Measurements from ENCODE around the gene RHOD. TPM values are rescaled to one million over a fixed set of nuclear protein-coding genes. Genes with fewer than 3 reads are reported as not detected.
A peak's percentile ranks its signal among the peaks of the same experiment; 100 is the strongest.

Gene RHOD
- total RNA-seq, 1 donor from 2014 or later = 12.2 TPM

DNA sequence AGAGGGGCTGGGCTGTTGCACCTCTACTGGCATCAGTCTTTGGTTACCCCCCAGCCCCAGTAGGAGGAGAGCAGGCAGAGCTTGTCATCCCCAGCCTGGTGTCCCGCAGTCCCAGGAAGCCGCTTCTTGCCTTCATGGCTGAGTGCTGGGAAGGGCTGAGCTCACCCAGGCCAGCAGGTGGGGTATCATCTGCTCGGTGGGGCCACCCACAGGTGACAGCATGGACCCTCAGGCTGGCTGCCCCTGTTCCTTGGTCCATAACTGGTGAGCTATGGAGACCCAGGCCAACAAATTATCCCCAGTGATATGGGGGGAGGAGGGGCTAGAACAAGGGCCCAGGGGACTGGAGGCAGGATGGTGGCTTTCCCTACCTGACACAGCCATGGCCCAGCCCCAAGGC, 6.5 kb upstream of the RHOD start:
- TF ChIP-seq, protein P1, sequence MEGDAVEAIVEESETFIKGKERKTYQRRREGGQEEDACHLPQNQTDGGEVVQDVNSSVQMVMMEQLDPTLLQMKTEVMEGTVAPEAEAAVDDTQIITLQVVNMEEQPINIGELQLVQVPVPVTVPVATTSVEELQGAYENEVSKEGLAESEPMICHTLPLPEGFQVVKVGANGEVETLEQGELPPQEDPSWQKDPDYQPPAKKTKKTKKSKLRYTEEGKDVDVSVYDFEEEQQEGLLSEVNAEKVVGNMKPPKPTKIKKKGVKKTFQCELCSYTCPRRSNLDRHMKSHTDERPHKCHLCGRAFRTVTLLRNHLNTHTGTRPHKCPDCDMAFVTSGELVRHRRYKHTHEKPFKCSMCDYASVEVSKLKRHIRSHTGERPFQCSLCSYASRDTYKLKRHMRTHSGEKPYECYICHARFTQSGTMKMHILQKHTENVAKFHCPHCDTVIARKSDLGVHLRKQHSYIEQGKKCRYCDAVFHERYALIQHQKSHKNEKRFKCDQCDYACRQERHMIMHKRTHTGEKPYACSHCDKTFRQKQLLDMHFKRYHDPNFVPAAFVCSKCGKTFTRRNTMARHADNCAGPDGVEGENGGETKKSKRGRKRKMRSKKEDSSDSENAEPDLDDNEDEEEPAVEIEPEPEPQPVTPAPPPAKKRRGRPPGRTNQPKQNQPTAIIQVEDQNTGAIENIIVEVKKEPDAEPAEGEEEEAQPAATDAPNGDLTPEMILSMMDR (IDR thresholded peaks at IDR 0.05) = no peak
- intact Hi-C loops (cut with DNase I) = no loop called here

DNA sequence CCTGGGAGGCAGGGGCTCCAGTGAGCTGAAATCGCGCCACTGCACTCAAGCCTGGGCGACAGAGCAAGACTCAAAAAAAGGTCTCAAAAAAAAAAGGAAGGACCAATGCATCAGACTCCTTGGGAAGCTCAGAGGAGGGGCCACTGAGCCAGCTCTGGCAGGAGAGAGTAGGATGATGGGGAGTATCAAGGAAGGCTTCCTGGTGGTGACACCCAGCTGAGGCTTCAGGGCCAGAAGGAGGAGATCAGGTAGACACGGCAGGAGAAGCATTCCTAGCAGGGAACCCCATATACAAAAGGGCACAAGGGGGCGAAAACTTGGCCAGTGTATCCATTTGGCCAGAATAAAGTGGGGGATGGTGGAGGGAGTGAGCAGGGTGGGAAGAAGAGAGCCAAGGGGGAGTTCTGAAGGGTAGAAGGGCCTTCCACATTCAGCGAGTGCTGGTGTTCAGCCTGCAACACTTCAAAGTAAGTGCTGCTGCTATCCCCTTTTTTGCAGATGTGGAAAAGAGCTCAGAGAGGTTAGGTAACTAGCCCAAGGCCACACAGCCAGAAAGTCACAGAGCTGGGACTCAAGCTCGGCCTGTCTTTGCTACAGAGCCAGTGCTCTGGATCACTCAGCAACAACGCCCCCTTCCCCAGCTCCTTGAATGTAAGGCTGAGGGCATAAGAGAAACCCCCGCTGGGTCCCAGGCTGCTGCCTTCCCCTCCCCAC, 5.3 kb upstream of the RHOD start:
- Histone ChIP-seq H3K27me3 (ENCODE audit: low read depth) (no peaks in the 10 kb centered on the region), H3K4me1 (peaks cover 24% of the 10 kb centered on the region), H3K9me3 (no peaks in the 10 kb centered on the region), H3K4me3 (no peak overlapping the region), H3K27ac (no peak overlapping the region), H3K36me3 (no peaks in the 10 kb centered on the region)
- DNase-seq (no peak), ATAC-seq (no peak)
- TF ChIP-seq, protein P1 (IDR thresholded peaks at IDR 0.05) = no peak
- intact Hi-C loops (cut with DNase I) = no loop called here

More for the DNA sequence above, 6.5 kb upstream of the RHOD start:
- Histone ChIP-seq H3K9me3 (no peaks in the 10 kb centered on the region), H3K27me3 (ENCODE audit: low read depth) (no peaks in the 10 kb centered on the region), H3K27ac (no peak overlapping the region), H3K4me1 (peaks cover 12% of the 10 kb centered on the region), H3K4me3 (no peak overlapping the region), H3K36me3 (no peaks in the 10 kb centered on the region)
- ATAC-seq (no peak), DNase-seq (no peak)

DNA sequence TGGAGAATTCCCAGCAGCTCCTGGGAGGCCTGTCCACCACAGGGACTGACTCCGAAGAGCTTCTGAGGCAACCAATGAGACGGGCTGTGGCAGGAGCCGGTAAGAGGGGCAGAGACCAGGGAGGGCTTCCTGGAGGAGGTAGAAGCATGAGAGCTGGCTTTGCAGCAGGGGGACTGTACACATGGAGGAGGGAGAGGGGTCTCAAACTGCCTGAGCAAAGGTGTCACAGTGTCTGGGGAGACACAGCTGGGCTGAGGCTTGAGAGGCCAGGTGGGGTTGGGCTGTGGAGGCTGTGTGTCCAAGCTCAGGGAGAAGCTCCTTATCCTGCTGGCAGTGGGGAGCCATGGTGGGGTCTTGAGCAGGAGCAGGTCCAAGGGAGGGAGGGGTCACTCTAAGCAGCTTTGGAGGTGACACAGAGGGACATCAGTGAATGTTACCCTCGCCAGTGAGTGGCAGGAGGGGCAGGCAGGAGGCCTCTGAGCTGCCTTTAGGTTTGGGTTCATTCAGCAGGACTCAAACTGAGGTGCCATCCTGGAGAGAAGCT, 4.6 kb upstream of the RHOD start:
- TF ChIP-seq, protein P1 (IDR thresholded peaks at IDR 0.05) = no peak
- H3K27me3 ChIP-seq (ENCODE audit: low read depth) = peaks cover 3% of the 10 kb centered on the region
- no peak overlapping the region for H3K27ac ChIP-seq

DNA sequence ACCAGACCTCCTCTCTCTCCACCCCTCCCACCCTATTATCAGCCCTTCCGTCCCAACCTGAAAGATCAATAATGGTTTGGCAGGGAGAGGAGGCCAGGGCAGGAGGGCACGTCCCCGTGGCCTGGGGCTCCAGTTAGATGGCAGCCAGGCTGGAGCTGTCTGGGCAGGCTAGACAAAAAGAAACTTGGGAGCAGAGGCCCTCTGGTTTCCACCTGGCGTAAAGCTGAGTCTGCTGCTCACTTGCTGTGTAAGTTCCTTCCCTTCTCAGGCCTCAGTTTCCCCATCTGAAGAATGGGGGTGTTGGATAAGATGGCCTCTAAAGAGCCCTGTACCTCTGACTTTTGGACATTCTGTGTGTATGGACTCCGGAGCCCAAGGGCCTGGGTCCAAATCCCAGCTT, 3.8 kb upstream of the RHOD start:
- no peak overlapping the region for H3K27ac ChIP-seq
- TF ChIP-seq, protein P1 (IDR thresholded peaks at IDR 0.05) = no peak
- DNase-seq (no peak), ATAC-seq (no peak)
- no peak overlapping the region for H3K4me3 ChIP-seq
- intact Hi-C loops (cut with DNase I) = no loop called here
- H3K9me3 ChIP-seq = no peaks in the 10 kb centered on the region
- H3K4me1 ChIP-seq = peaks cover 30% of the 10 kb centered on the region
- H3K36me3 ChIP-seq = no peaks in the 10 kb centered on the region
- H3K27me3 ChIP-seq (ENCODE audit: low read depth) = peaks cover 10% of the 10 kb centered on the region

More for the DNA sequence above, 4.6 kb upstream of the RHOD start:
- ATAC-seq (no peak), DNase-seq (no peak)
- Histone ChIP-seq H3K9me3 (no peaks in the 10 kb centered on the region), H3K4me1 (peaks cover 26% of the 10 kb centered on the region), H3K4me3 (no peak overlapping the region), H3K36me3 (no peaks in the 10 kb centered on the region)
- intact Hi-C loops (cut with DNase I) = no loop called here

DNA sequence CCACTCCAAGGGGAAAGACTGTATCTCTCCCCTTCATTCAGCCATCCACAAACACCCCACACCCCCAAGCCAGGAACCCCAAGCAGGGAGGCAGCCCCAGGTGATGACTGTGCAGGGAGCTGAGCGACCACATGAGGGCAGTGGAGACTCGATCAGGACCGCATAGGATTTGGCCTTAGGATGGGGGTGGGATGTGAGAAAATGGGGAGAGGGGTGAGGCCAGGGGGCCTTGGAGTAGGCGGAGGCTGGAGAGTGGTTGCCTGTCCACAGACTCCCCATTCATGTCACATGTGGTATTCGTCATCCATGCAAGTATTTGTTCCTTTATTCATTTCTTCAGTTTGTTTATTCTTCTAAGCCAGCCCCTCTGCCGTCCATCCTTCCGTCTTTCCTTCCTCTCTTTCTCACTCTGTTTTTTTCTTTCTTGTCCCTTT, 2.7 kb upstream of the RHOD start:
- no peak overlapping the region for H3K27ac ChIP-seq
- H3K4me1 ChIP-seq = peaks cover 30% of the 10 kb centered on the region
- DNase-seq (no peak), ATAC-seq (peak; percentile 54 to 59)
- intact Hi-C loops (cut with DNase I) = no loop called here
- no peaks in the 10 kb centered on the region for H3K9me3 ChIP-seq
- no peak overlapping the region for H3K4me3 ChIP-seq
- TF ChIP-seq, protein P1 (IDR thresholded peaks at IDR 0.05) = peak; percentile 59
- H3K27me3 ChIP-seq (ENCODE audit: low read depth) = peaks cover 10% of the 10 kb centered on the region
- H3K36me3 ChIP-seq = no peaks in the 10 kb centered on the region
